ENCODE data around the gene NPLOC4. TPM values are rescaled to one million over a fixed set of nuclear protein-coding genes. Genes with fewer than 3 reads are reported as not detected.

NPLOC4 gene
- total RNA-seq, 1 experiment from 2014 or later: 88.1 TPM

DNA sequence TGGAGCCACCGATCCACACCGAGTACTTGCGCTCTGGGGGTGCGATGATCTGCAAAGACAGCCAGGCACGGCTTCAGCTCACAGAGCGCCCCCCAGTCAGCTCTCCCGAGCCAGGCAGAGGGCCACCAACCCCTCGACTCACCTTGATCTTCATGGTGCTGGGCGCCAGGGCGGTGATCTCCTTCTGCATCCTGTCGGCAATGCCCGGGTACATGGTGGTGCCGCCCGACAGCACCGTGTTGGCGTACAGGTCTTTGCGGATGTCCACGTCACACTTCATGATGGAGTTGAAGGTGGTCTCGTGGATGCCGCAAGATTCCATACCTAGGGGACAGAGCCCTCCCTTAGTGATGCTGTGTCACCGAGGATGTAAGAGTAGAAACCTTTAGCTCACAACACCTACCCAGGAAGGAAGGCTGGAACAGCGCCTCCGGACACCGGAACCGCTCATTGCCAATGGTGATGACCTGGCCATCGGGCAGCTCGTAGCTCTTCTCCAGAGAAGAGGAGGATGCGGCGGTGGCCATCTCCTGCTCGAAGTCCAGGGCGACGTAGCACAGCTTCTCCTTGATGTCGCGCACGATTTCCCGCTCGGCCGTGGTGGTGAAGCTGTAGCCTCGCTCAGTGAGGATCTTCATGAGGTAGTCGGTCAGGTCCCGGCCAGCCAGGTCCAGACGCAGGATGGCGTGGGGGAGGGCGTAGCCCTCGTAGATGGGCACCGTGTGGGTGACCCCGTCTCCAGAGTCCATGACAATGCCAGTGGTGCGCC is 125.9 kb downstream of the NPLOC4 start:
- no peak for DNase-seq (ENCODE audit: low read depth)
- in situ Hi-C loops (cut with HindIII; ENCODE audit: low pct_unique_long_range_greater_than_20kb, low sequenced_read_pairs): no loop called here

DNA sequence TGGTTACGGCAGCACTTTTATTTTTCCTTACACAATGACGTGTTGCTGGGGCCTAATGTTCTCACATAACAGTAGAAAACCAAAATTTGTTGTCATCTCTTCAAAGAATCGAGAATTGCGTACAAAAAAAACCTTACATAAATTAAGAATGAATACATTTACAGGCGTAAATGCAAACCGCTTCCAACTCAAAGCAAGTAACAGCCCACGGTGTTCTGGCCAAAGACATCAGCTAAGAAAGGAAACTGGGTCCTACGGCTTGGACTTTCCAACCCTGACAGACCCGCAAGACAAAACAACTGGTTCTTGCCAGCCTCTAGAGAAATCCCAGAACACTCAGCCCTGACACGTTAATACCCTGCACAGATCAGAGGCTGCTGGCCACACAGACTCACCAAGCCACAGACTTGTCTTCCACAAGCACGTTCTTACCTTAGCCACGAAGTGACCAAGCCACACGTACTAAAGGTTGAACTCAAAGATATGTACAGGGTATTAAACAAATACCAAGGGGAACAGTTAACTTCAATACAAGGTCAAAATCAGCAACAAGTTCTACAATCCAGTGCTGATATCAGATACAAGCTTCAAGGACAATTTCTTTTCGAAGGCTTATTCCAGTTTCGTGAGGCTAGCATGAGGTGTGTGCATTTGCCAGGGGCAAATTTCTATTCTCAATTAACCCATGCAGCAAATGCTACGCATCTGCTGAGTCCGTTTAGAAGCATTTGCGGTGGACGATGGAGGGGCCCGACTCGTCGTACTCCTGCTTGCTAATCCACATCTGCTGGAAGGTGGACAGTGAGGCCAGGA is 126.7 kb downstream of the NPLOC4 start:
- DNase-seq (ENCODE audit: low read depth): no peak
- in situ Hi-C loops (cut with HindIII; ENCODE audit: low pct_unique_long_range_greater_than_20kb, low sequenced_read_pairs): no loop called here

DNA sequence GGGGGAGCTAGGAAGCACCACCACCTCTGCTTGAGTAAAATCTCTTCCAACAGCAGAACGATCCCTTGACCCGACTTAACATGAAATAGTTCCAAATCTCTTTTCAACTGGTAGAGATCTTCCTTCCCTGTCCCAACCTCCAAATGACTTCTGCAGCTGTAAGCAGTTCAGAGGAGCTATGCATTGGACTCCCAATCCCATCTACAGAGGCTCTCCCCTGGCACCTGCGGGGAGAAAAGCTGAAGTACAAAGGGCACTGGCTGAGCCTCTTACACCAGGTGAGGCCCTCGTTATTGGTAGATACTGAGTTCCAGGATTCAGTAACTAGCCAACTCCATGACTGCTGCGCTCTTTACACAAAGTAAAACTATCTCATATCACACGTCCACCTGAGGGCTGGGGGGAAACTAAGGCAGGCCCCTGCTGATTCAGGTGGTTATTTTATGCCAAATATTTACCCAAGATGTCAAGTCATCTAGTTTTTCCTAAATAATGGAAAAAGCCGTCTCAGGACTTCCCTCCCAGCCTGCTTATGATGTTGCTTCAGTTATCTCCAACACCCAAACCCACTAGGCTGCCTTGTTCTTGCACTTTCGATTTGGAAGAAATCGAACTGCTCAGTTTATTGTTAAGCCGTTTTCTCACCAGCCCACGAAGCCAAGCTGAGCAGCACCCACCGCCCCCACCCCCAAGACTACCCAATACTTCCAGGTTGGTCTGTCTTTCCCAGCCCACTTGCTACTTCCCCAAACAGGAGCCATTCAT is 127.5 kb downstream of the NPLOC4 start:
- in situ Hi-C loops (cut with HindIII; ENCODE audit: low pct_unique_long_range_greater_than_20kb, low sequenced_read_pairs): no loop called here
- peak; percentile 39 for DNase-seq (ENCODE audit: low read depth)

DNA sequence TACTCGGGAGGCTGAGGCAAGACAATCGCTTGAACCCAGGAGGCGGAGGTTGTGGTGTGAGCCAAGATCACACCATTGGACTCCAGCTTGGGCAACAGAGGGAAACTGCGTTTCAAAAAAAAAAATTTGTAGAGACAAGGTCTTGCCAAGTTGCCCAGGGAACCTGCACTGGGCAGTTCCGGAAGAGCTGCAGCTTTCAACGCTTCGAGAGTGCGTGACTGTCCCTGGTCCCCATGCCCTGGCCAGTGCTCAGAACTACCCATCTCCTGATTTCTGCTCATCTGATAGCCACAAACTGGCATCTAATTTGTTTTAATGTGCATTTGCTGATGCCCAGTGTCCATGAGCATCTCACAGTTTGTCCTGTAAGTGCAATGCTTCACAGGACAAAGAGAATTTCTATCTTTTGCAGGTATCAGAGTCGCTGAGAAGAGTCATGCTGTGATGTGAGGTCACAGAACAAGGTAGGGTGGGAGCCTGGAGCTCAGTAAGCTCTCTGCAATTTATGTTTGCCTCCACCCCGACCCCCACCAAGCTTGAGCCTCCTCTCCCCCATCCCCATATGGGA is 128.2 kb downstream of the NPLOC4 start:
- no peak for DNase-seq (ENCODE audit: low read depth)
- in situ Hi-C loops (cut with HindIII; ENCODE audit: low pct_unique_long_range_greater_than_20kb, low sequenced_read_pairs): no loop called here

Other genes starting within 250 kb of the NPLOC4 start
- gene BAHCC1, start 241.7 kb downstream of the NPLOC4 start, total RNA-seq (2014; rRNA removed; shearing (Covaris generic); ENCODE audit: low replicate concordance): 4.4 and 11.9 TPM in 2 replicates
- 3,719 and 3,770 TPM in 2 replicates for gene ACTG1, start 124.3 kb downstream of the NPLOC4 start, total RNA-seq (2014; rRNA removed; shearing (Covaris generic); ENCODE audit: low replicate concordance)
- 0.37 and 1.6 TPM in 2 replicates for gene FSCN2, start 108.7 kb downstream of the NPLOC4 start, total RNA-seq (2014; rRNA removed; shearing (Covaris generic); ENCODE audit: low replicate concordance)
- gene FAAP100, start 84.8 kb downstream of the NPLOC4 start, total RNA-seq (2014; rRNA removed; shearing (Covaris generic); ENCODE audit: low replicate concordance): 40.5 and 41.5 TPM in 2 replicates
- gene TSPAN10, start 84 bp upstream of the NPLOC4 start, total RNA-seq (2014; rRNA removed; shearing (Covaris generic); ENCODE audit: low replicate concordance): 9.6 and 18.9 TPM in 2 replicates
- 1.4 TPM in 1 of 2 replicates, not detected in the other for gene PDE6G, start 19.4 kb upstream of the NPLOC4 start, total RNA-seq (2014; rRNA removed; shearing (Covaris generic); ENCODE audit: low replicate concordance)
- gene OXLD1, start 29.5 kb upstream of the NPLOC4 start, total RNA-seq (2014; rRNA removed; shearing (Covaris generic); ENCODE audit: low replicate concordance): 76.2 and 103 TPM in 2 replicates
- 33.8 and 39.2 TPM in 2 replicates for gene CCDC137, start 29.6 kb upstream of the NPLOC4 start, total RNA-seq (2014; rRNA removed; shearing (Covaris generic); ENCODE audit: low replicate concordance)
- 75.3 and 89.9 TPM in 2 replicates for gene ARL16, start 46.7 kb upstream of the NPLOC4 start, total RNA-seq (2014; rRNA removed; shearing (Covaris generic); ENCODE audit: low replicate concordance)
- gene HGS, start 46.9 kb upstream of the NPLOC4 start, total RNA-seq (2014; rRNA removed; shearing (Covaris generic); ENCODE audit: low replicate concordance): 87.1 and 96.6 TPM in 2 replicates
- 185 and 238 TPM in 2 replicates for gene MRPL12, start 66.3 kb upstream of the NPLOC4 start, total RNA-seq (2014; rRNA removed; shearing (Covaris generic); ENCODE audit: low replicate concordance)
- 93.2 and 105 TPM in 2 replicates for gene SLC25A10, start 75.2 kb upstream of the NPLOC4 start, total RNA-seq (2014; rRNA removed; shearing (Covaris generic); ENCODE audit: low replicate concordance)
- gene GCGR, start 167.0 kb upstream of the NPLOC4 start, total RNA-seq (2014; rRNA removed; shearing (Covaris generic); ENCODE audit: low replicate concordance): not detected in 2 replicates
- gene MCRIP1, start 196.2 kb upstream of the NPLOC4 start, total RNA-seq (2014; rRNA removed; shearing (Covaris generic); ENCODE audit: low replicate concordance): 24.7 and 30.9 TPM in 2 replicates
- not detected in 2 replicates for gene PPP1R27, start 197.9 kb upstream of the NPLOC4 start, total RNA-seq (2014; rRNA removed; shearing (Covaris generic); ENCODE audit: low replicate concordance)
- gene P4HB, start 223.4 kb upstream of the NPLOC4 start, total RNA-seq (2014; rRNA removed; shearing (Covaris generic); ENCODE audit: low replicate concordance): 653 and 796 TPM in 2 replicates
- gene ARHGDIA, start 234.2 kb upstream of the NPLOC4 start, total RNA-seq (2014; rRNA removed; shearing (Covaris generic); ENCODE audit: low replicate concordance): 117 and 146 TPM in 2 replicates